ENCODE results near the gene WWTR1. TPM values are rescaled to one million over a fixed set of nuclear protein-coding genes. Genes with fewer than 3 reads are reported as not detected.

WWTR1 gene
- total RNA-seq, 1 donor from 2014 or later = 98.0 TPM

DNA sequence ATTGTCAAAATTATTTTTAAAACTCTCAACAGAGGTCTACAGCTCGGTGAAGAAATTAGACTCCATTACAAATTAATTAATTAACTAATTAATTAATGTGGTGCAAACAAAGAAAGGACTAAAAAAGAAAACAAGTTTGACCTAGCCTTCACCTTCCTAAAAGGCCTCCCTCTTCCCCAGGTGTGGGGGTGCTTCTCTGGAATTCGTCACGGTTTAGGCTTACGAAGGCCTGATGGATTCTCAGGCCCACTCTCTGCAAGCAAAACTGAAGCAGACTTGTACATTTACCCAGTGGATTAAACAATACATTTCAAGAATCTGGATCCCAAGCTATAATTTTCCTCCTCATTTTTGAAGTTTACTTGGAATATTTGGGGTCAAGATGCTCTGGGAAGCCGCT is 94.7 kb downstream of the WWTR1 start:
- Mint-ChIP-seq H3K4me1 (peaks cover 38% of the 10 kb centered on the region), H3K4me3 (no peak overlapping the region), H3K27me3 (ENCODE audit: low read depth) (no peaks in the 10 kb centered on the region), H3K9me3 (no peaks in the 10 kb centered on the region), H3K27ac (peak overlapping the region; percentile 85), H3K36me3 (peaks cover 12% of the 10 kb centered on the region)
- TF ChIP-seq, protein P1, sequence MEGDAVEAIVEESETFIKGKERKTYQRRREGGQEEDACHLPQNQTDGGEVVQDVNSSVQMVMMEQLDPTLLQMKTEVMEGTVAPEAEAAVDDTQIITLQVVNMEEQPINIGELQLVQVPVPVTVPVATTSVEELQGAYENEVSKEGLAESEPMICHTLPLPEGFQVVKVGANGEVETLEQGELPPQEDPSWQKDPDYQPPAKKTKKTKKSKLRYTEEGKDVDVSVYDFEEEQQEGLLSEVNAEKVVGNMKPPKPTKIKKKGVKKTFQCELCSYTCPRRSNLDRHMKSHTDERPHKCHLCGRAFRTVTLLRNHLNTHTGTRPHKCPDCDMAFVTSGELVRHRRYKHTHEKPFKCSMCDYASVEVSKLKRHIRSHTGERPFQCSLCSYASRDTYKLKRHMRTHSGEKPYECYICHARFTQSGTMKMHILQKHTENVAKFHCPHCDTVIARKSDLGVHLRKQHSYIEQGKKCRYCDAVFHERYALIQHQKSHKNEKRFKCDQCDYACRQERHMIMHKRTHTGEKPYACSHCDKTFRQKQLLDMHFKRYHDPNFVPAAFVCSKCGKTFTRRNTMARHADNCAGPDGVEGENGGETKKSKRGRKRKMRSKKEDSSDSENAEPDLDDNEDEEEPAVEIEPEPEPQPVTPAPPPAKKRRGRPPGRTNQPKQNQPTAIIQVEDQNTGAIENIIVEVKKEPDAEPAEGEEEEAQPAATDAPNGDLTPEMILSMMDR (IDR thresholded peaks at IDR 0.05; ENCODE audit: unreplicated experiment) = no peak
- DNase-seq (ENCODE audit: low spot score in 2 of 2, unreplicated experiment in 2 of 2) = no peak

GRCh38 chr3:149560617-149561016 is 97.2 kb downstream of the WWTR1 start:
- TF ChIP-seq, protein P1 (IDR thresholded peaks at IDR 0.05; ENCODE audit: unreplicated experiment) = no peak
- DNase-seq (ENCODE audit: low spot score in 2 of 2, unreplicated experiment in 2 of 2) = no peak
- no peaks in the 10 kb centered on the region for H3K27me3 Mint-ChIP-seq (ENCODE audit: low read depth)
- no peaks in the 10 kb centered on the region for H3K9me3 Mint-ChIP-seq
- H3K36me3 Mint-ChIP-seq = peaks cover 12% of the 10 kb centered on the region
- H3K4me3 Mint-ChIP-seq = no peak overlapping the region
- H3K4me1 Mint-ChIP-seq = peaks cover 27% of the 10 kb centered on the region
- no peak overlapping the region for H3K27ac Mint-ChIP-seq

- Mint-ChIP-seq H3K4me1 (peaks cover 32% of the 10 kb centered on the region), H3K36me3 (peaks cover 12% of the 10 kb centered on the region), H3K9me3 (no peaks in the 10 kb centered on the region), H3K27ac (no peak overlapping the region), H3K4me3 (no peak overlapping the region), H3K27me3 (ENCODE audit: low read depth) (no peaks in the 10 kb centered on the region)
- TF ChIP-seq, protein P1 (IDR thresholded peaks at IDR 0.05; ENCODE audit: unreplicated experiment) = no peak
- no peak for DNase-seq (ENCODE audit: low spot score in 2 of 2, unreplicated experiment in 2 of 2)
These were observed 97.8 kb downstream of the WWTR1 start for GRCh38 chr3:149560001-149560400.

GRCh38 chr3:149559525-149559924 is 98.3 kb downstream of the WWTR1 start:
- H3K4me3 Mint-ChIP-seq = no peak overlapping the region
- H3K4me1 Mint-ChIP-seq = peaks cover 37% of the 10 kb centered on the region
- DNase-seq (ENCODE audit: low spot score in 2 of 2, unreplicated experiment in 2 of 2) = no peak
- TF ChIP-seq, protein P1 (IDR thresholded peaks at IDR 0.05; ENCODE audit: unreplicated experiment) = no peak
- no peak overlapping the region for H3K27ac Mint-ChIP-seq
- H3K36me3 Mint-ChIP-seq = peaks cover 12% of the 10 kb centered on the region
- no peaks in the 10 kb centered on the region for H3K9me3 Mint-ChIP-seq
- no peaks in the 10 kb centered on the region for H3K27me3 Mint-ChIP-seq (ENCODE audit: low read depth)

DNA sequence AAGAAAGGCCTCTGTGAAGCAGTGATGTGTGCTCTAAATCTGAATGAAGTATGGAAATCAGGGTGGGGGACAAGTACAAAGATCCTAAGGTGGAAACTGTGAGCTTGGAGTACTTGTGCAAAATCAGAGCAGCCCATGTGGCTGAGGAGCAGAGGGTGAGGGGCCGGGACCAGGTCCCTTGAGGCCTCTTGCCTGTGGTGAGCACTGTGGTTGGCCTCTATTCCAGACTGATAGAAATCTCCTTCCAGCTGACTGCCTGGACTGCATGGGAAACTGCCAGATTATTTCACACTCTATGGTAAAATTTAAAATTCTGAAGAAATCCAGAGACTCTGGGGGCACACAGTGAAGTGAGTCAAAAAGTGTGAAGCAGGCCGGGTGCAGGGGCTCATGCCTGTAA is 101.9 kb downstream of the WWTR1 start:
- TF ChIP-seq, protein P1 (IDR thresholded peaks at IDR 0.05; ENCODE audit: unreplicated experiment) = no peak
- Mint-ChIP-seq H3K4me3 (no peak overlapping the region), H3K27ac (peak overlapping the region; percentile 3), H3K27me3 (ENCODE audit: low read depth) (no peaks in the 10 kb centered on the region), H3K4me1 (peaks cover 40% of the 10 kb centered on the region), H3K36me3 (peaks cover 4% of the 10 kb centered on the region), H3K9me3 (no peaks in the 10 kb centered on the region)
- DNase-seq (ENCODE audit: low spot score in 2 of 2, unreplicated experiment in 2 of 2) = no peak

DNA sequence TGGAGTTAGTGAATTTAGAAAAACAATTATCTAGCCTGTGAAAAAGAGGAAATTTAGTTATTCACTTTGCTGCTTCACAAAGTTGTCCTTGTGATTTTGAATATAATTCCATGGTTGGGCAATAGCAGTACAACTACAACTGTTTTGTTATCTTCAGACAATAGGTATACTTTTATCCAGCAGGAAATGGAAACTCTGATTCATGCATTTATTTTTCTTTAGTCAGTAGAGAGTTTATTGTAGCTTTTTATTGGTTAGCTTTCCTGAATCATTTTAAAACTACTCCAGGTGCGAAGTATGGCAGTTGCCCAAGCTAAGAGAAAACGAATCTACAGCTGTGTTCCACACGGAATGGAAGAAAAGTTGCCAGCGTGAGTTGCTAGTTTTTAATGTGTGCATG is 103.0 kb downstream of the WWTR1 start:
- Mint-ChIP-seq H3K36me3 (peaks cover 4% of the 10 kb centered on the region), H3K4me3 (no peak overlapping the region), H3K4me1 (peaks cover 35% of the 10 kb centered on the region), H3K27ac (peak overlapping the region; percentile 91), H3K27me3 (ENCODE audit: low read depth) (no peaks in the 10 kb centered on the region), H3K9me3 (no peaks in the 10 kb centered on the region)
- no peak for DNase-seq (ENCODE audit: low spot score in 2 of 2, unreplicated experiment in 2 of 2)
- TF ChIP-seq, protein P1 (IDR thresholded peaks at IDR 0.05; ENCODE audit: unreplicated experiment) = no peak
